ENCODE results near the gene LRRTM3.

Gene LRRTM3

DNA sequence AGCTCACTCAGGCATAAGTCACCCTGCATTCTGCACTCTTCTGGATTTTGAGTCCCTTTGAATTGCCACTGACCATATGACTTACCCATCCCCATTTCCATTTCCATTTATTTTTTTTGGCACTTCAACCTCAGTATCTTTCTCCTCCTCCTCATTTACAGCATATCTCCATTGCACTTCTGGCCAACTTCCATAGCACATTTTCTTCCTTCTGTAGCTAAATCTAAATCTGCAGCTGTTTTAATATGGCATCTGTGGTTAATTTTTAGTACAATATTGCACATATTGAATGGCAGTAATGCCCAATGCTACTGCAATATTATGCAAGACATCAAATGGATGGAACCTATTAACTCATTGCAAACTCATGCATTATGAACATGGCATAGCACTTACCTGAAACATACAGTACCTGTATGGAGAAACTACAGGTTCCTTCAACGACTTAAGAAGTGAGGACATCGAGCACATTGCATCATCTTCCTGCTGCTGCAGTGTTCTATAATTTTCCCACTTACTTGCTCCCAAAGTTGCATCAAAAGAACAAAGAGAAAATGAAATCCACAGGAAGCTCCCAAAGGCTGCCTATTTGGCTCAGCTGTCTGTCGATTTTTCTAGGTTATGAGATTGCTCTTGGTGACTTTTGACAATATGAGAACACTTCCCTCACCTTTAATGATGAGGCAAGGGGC is 55.7 kb downstream of the LRRTM3 start:
- TF ChIP-seq, protein P1, sequence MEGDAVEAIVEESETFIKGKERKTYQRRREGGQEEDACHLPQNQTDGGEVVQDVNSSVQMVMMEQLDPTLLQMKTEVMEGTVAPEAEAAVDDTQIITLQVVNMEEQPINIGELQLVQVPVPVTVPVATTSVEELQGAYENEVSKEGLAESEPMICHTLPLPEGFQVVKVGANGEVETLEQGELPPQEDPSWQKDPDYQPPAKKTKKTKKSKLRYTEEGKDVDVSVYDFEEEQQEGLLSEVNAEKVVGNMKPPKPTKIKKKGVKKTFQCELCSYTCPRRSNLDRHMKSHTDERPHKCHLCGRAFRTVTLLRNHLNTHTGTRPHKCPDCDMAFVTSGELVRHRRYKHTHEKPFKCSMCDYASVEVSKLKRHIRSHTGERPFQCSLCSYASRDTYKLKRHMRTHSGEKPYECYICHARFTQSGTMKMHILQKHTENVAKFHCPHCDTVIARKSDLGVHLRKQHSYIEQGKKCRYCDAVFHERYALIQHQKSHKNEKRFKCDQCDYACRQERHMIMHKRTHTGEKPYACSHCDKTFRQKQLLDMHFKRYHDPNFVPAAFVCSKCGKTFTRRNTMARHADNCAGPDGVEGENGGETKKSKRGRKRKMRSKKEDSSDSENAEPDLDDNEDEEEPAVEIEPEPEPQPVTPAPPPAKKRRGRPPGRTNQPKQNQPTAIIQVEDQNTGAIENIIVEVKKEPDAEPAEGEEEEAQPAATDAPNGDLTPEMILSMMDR (IDR thresholded peaks at IDR 0.05; ENCODE audit: control insufficient read depth, insufficient read depth, low read depth, low read length, missing control alignments) = no peak
- DNase-seq (ENCODE audit: low read depth) = no peak

DNA sequence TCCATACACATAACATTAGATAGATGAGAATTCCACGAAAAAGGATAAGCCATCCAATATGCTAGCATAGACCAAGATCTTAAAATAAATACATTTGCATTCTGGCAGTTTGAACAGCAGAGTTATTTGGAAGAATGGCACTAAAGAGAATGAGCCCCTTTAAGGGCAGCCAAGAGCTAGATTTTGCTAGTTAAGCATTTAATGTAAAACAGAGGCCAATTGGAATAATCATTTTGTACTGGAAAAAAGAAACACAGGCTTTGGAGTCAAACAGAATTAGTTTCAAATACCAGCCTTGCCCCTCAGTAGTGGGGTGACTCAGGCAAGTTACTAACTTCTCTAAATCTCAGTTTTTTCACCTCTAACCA is 56.2 kb downstream of the LRRTM3 start:
- TF ChIP-seq, protein P1 (IDR thresholded peaks at IDR 0.05; ENCODE audit: control insufficient read depth, insufficient read depth, low read depth, low read length, missing control alignments) = no peak
- no peak overlapping the region for H3K4me3 ChIP-seq (ENCODE audit: control insufficient read depth, low read depth, low read length)
- DNase-seq (ENCODE audit: low read depth) = no peak

More for the DNA sequence above, 55.7 kb downstream of the LRRTM3 start:
- H3K4me3 ChIP-seq (ENCODE audit: control insufficient read depth, low read depth, low read length) = no peak overlapping the region

DNA sequence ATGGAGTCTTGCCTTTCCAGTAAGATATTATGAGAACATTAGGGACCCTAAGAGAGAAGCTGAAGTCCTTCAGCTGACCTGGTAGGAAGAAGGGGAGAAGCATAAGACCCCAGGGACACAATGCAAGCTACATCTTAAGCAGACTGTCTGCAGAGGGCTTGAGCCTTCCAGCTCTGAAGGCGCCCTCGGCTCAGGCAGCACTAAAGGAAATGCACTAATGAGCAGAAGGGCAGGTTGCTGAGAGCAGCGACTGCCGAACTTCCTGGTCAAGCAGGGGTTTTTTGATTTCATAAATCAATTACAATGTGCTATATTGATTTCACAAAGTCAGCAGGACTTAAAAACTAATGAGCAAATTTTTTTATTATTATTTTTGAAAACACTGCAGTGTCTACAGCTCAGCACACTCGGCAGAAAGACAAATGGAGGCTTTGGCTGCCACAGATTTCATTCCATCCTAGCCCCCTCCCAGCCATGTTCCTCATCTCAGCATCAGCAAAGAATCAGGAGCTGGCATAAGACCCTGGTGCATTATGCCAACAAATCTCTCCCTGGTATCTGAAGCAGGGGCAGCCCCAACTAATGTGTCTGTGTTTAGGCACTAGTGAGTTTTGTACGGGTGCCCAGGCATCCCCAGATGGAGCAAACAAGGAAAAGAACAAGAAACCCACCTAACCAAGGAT is 57.1 kb downstream of the LRRTM3 start:
- TF ChIP-seq, protein P1 (IDR thresholded peaks at IDR 0.05; ENCODE audit: control insufficient read depth, insufficient read depth, low read depth, low read length, missing control alignments) = no peak
- H3K4me3 ChIP-seq (ENCODE audit: control insufficient read depth, low read depth, low read length) = no peak overlapping the region
- no peak for DNase-seq (ENCODE audit: low read depth)

DNA sequence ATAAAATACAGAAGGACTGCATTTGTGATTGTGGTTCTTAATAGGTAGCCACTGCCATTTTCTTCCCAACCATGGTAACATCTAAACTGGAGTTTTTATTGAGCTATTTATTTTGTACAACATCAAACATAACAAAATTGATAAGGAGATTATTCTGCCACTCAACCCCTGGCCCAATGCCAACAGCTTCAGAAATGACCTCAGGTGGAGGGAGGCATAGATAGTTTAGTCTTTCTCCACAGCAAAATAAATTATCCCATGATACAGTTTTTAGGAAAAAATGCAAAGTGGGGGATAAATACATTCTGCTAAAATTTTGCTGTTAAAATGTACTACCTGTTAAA is 57.6 kb downstream of the LRRTM3 start:
- no peak for DNase-seq (ENCODE audit: low read depth)
- H3K4me3 ChIP-seq (ENCODE audit: control insufficient read depth, low read depth, low read length) = no peak overlapping the region
- TF ChIP-seq, protein P1 (IDR thresholded peaks at IDR 0.05; ENCODE audit: control insufficient read depth, insufficient read depth, low read depth, low read length, missing control alignments) = no peak

DNA sequence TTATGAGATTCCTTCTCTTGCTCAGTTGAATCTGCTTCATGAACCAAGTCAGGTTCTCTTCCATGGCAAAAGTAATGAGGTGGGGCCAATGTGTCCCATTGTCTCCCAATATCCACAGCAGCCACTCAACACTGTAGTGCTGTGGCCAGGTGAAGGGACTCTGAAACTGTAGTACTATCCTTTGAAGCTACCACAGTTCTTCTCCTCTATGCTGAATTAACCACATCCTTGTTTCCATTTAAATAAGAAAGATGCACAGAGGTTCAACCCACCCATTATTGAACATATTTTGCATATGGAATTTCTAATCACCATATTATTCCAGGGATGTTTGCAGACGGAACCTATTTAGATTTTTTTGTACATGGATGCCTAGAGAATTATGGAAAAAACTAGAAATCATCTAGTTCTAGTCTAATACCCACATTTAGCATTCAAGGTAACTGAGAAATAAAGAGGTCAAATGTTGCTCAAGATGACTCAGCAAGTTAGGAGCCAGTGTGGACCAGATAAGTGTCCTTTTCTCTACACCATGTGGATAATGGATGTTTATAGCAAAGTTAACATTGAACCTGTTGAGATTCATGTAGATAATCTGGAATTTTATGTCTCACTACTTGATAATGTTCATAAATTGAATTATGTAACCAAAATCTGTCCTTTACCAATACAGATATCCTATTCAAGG is 64.5 kb downstream of the LRRTM3 start:
- no peak for DNase-seq (ENCODE audit: low read depth)
- TF ChIP-seq, protein P1 (IDR thresholded peaks at IDR 0.05; ENCODE audit: control insufficient read depth, insufficient read depth, low read depth, low read length, missing control alignments) = no peak

DNA sequence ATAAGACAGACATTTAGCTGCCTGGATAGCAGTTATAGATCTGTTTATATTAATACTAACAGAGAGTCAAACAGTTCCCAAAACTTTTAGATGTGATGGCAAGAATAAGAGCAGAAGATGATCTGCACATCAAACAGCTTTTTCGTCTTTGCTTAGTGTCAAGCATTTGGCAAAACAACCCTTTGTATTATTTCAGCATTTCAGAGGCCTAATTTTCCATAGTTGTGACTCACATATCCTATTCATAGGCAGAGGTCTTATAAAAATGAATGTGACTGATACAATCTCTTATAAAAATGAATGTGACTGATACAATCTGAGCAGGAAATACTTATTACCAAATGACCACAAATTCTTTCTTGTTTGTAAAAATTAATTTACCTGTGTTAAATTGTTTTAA is 71.2 kb downstream of the LRRTM3 start:
- no peak overlapping the region for H3K4me3 ChIP-seq (ENCODE audit: control insufficient read depth, low read depth, low read length)
- TF ChIP-seq, protein P1 (IDR thresholded peaks at IDR 0.05; ENCODE audit: control insufficient read depth, insufficient read depth, low read depth, low read length, missing control alignments) = no peak
- DNase-seq (ENCODE audit: low read depth) = no peak

More for the DNA sequence above, 64.5 kb downstream of the LRRTM3 start:
- H3K4me3 ChIP-seq (ENCODE audit: control insufficient read depth, low read depth, low read length) = no peak overlapping the region
